ENCODE data around the gene TMEM253. TPM values are rescaled to one million over a fixed set of nuclear protein-coding genes. Genes with fewer than 3 reads are reported as not detected.

The TMEM253 gene
- total and polyA plus RNA-seq, 9 of the 15 experiments (the other 6 are each of a cell fraction or from before 2014, with no cell fraction given) = 0.11 to 0.61 (median 0.26) TPM; not detected in 3

- 90% methylated on average over 7 of the region's 9 CpGs for WGBS (ENCODE audit: insufficient coverage, low coverage, missing lambda C conversion rate)
- in situ Hi-C loops (cut with MboI) (no loop called here), intact Hi-C loops (cut with micrococcal nuclease) (no loop called here)
- H4K20me1 ChIP-seq (replicated peaks; ENCODE audit: control insufficient read depth, insufficient read depth, low read length) = no peaks in the 10 kb centered on the region
- H3K36me3 ChIP-seq (ENCODE audit: control insufficient read depth, insufficient read depth, low read length) = no peaks in the 10 kb centered on the region
- CTCF ChIA-PET (ENCODE audit: low intra/inter-chr PET ratio) = no interaction called here
- H3K9me3 ChIP-seq (replicated peaks; ENCODE audit: control insufficient read depth, insufficient read depth, low read depth, low read length) = no peaks in the 10 kb centered on the region
- FAIRE-seq (no peak), ATAC-seq (no peak), DNase-seq (ENCODE audit: extremely low read depth in 1 of 4, low spot score in 3 of 4) (no peak)
- H3K9ac ChIP-seq (ENCODE audit: insufficient read depth in 1 of 2, low read depth in 2 of 2, low read length in 2 of 2) = no peak overlapping the region
- no peak overlapping the region for H3K4me3 ChIP-seq
- H3K27me3 ChIP-seq (ENCODE audit: control insufficient read depth in 2 of 2, insufficient read depth in 2 of 2, low read length in 2 of 2) = no peaks in the 10 kb centered on the region
- H3K9me1 ChIP-seq (ENCODE audit: control insufficient read depth, insufficient read depth, low read length) = no peaks in the 10 kb centered on the region
- peaks cover 2 to 41% of the 10 kb centered on the region in 2 experiments; a peak in 3 of 5 replicates for H3K4me1 ChIP-seq (replicated peaks in 1 of 2; ENCODE audit: control insufficient read depth in 2 of 2, insufficient read depth in 2 of 2, low read length in 2 of 2)
- H3K27ac ChIP-seq (ENCODE audit: extremely low read depth, low read depth, low read length) = no peak overlapping the region
- POLR2A ChIA-PET = interaction anchor here (0.6 to 0.7 kb wide), 2 partner anchors 12 to 139 kb away, joined by 3 read pairs; no protein-coding TSS in a partner anchor
- TF ChIP-seq FUS (optimal IDR thresholded peaks at IDR 0.05; ENCODE audit: low read depth, low read length) (no peak), EZH2 (IDR thresholded peaks at IDR 0.05; ENCODE audit: borderline replicate concordance, low read depth, low read length) (no peak), GTF2B (IDR thresholded peaks at IDR 0.05; ENCODE audit: extremely low read depth, insufficient read length) (no peak), CTCFL (IDR thresholded peaks at IDR 0.05; ENCODE audit: borderline replicate concordance, insufficient read depth, low read depth, low read length, poor library complexity, severe bottlenecking) (no peak), MCM7 (IDR thresholded peaks at IDR 0.05) (no peak), ATF2 (CRISPR knock-in tag; IDR thresholded peaks at IDR 0.05) (no peak), KDM2B (CRISPR knock-in tag; IDR thresholded peaks at IDR 0.05) (no peak), POU5F1 (IDR thresholded peaks at IDR 0.05; ENCODE audit: borderline replicate concordance, low read depth, low read length, partially characterized antibody) (no peak), NUFIP1 (IDR thresholded peaks at IDR 0.05; ENCODE audit: partially characterized antibody) (no peak)
- H3K4me2 ChIP-seq (ENCODE audit: insufficient read depth, low read length) = no peak overlapping the region
- no peaks in the 10 kb centered on the region; the same call in 2 of the 3 replicates for H3K79me2 ChIP-seq (ENCODE audit: control insufficient read depth, insufficient read depth, low read length)
- H2AFZ ChIP-seq (ENCODE audit: low read depth, low read length) = no peak overlapping the region
- BruUV-seq (replicated peaks) = no TSS peak
Measured at GRCh38 chr14:21072781-21073339, 28.0 kb upstream of the TMEM253 start.

Measured in K562 (cell line).